Measurements from ENCODE around the gene ANKRD52. TPM values are rescaled to one million over a fixed set of nuclear protein-coding genes. Genes with fewer than 3 reads are reported as not detected.

The ANKRD52 gene
- total RNA-seq, 1 donor from 2014 or later, result 9.1 TPM

DNA sequence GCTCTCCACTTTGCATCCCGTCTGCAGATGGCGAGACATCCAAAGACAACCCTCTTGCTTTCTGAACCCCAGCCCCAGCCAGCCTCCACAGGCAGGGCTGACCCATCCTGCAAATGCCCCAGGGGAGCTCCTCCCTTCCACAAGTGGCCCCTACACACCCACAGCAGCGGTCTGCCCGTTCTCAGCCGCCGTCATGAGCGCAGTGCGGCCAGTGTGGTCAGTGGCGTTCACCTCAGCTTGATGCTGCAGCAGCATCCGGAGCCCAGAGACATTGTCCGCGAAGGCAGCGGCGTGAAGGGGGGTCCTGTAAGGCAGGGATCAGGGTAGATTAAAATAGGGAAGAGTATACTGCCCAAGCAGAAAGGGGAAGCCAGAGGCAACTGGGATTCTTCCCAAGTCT lies 13.7 kb downstream of the ANKRD52 start:
- peaks cover 3% of the 10 kb centered on the region for H3K36me3 ChIP-seq
- H3K9ac ChIP-seq, result no peak overlapping the region
- Mint-ChIP-seq H3K9me3 (no peaks in the 10 kb centered on the region), H3K4me3 (peak overlapping the region; percentile 27), H3K27ac (no peak overlapping the region), H3K36me3 (peaks cover 40% of the 10 kb centered on the region), H3K4me1 (peaks cover 8% of the 10 kb centered on the region), H3K27me3 (ENCODE audit: insufficient read depth, low read depth) (peaks cover 2% of the 10 kb centered on the region)
- H3K79me2 ChIP-seq (ENCODE audit: low read depth), result no peaks in the 10 kb centered on the region
- no peaks in the 10 kb centered on the region for H3K9me3 ChIP-seq (ENCODE audit: low read depth)
- no peak overlapping the region for H3K4me2 ChIP-seq
- no peaks in the 10 kb centered on the region for H3K4me1 ChIP-seq
- TF ChIP-seq, protein P1, sequence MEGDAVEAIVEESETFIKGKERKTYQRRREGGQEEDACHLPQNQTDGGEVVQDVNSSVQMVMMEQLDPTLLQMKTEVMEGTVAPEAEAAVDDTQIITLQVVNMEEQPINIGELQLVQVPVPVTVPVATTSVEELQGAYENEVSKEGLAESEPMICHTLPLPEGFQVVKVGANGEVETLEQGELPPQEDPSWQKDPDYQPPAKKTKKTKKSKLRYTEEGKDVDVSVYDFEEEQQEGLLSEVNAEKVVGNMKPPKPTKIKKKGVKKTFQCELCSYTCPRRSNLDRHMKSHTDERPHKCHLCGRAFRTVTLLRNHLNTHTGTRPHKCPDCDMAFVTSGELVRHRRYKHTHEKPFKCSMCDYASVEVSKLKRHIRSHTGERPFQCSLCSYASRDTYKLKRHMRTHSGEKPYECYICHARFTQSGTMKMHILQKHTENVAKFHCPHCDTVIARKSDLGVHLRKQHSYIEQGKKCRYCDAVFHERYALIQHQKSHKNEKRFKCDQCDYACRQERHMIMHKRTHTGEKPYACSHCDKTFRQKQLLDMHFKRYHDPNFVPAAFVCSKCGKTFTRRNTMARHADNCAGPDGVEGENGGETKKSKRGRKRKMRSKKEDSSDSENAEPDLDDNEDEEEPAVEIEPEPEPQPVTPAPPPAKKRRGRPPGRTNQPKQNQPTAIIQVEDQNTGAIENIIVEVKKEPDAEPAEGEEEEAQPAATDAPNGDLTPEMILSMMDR (IDR thresholded peaks at IDR 0.05), result no peak
- TF ChIP-seq EZH2 (IDR thresholded peaks at IDR 0.05), result no peak
- TF ChIP-seq EZH2phosphoT487 (IDR thresholded peaks at IDR 0.05), result no peak
- no peak overlapping the region for H3K4me3 ChIP-seq
- H3K27me3 ChIP-seq, result no peaks in the 10 kb centered on the region
- H3F3A ChIP-seq (ENCODE audit: low read depth), result no peaks in the 10 kb centered on the region
- H2AFZ ChIP-seq (replicated peaks), result no peak overlapping the region
- no peak overlapping the region for H3K27ac ChIP-seq
- H4K20me1 ChIP-seq (ENCODE audit: low read depth), result no peaks in the 10 kb centered on the region
- no peak for DNase-seq (ENCODE audit: low spot score)

GRCh38 chr12:56243731-56244181 lies 14.4 kb downstream of the ANKRD52 start:
- no peak for DNase-seq (ENCODE audit: low spot score)
- Histone ChIP-seq H3K36me3 (peaks cover 3% of the 10 kb centered on the region), H3K27me3 (no peaks in the 10 kb centered on the region), H4K20me1 (ENCODE audit: low read depth) (peaks cover 6% of the 10 kb centered on the region), H3K9ac (no peak overlapping the region), H3K4me3 (no peak overlapping the region), H3K4me1 (no peaks in the 10 kb centered on the region), H3F3A (ENCODE audit: low read depth) (no peaks in the 10 kb centered on the region), H2AFZ (replicated peaks) (no peak overlapping the region), H3K4me2 (no peak overlapping the region), H3K27ac (no peak overlapping the region), H3K9me3 (ENCODE audit: low read depth) (no peaks in the 10 kb centered on the region), H3K79me2 (ENCODE audit: low read depth) (no peaks in the 10 kb centered on the region)
- Mint-ChIP-seq H3K4me3 (no peak overlapping the region), H3K27ac (no peak overlapping the region), H3K9me3 (no peaks in the 10 kb centered on the region), H3K27me3 (ENCODE audit: insufficient read depth, low read depth) (peaks cover 2% of the 10 kb centered on the region), H3K36me3 (peaks cover 37% of the 10 kb centered on the region), H3K4me1 (peaks cover 8% of the 10 kb centered on the region)
- TF ChIP-seq EZH2phosphoT487 (IDR thresholded peaks at IDR 0.05), result no peak
- TF ChIP-seq, protein P1 (IDR thresholded peaks at IDR 0.05), result no peak

GRCh38 chr12:56242986-56243385 lies 15.2 kb downstream of the ANKRD52 start:
- Histone ChIP-seq H3K79me2 (ENCODE audit: low read depth) (no peaks in the 10 kb centered on the region), H3K9me3 (ENCODE audit: low read depth) (no peaks in the 10 kb centered on the region), H3F3A (ENCODE audit: low read depth) (no peaks in the 10 kb centered on the region), H3K27ac (no peak overlapping the region), H2AFZ (replicated peaks) (no peak overlapping the region), H3K4me2 (no peak overlapping the region), H3K9ac (no peak overlapping the region), H3K4me1 (no peaks in the 10 kb centered on the region), H3K36me3 (peaks cover 3% of the 10 kb centered on the region), H4K20me1 (ENCODE audit: low read depth) (peaks cover 8% of the 10 kb centered on the region), H3K27me3 (no peaks in the 10 kb centered on the region), H3K4me3 (no peak overlapping the region)
- no peak overlapping the region for H3K27ac Mint-ChIP-seq
- peaks cover 2% of the 10 kb centered on the region for H3K27me3 Mint-ChIP-seq (ENCODE audit: insufficient read depth, low read depth)
- no peak for DNase-seq (ENCODE audit: low spot score)
- no peak for TF ChIP-seq EZH2phosphoT487 (IDR thresholded peaks at IDR 0.05)
- no peak overlapping the region for H3K4me3 Mint-ChIP-seq
- peaks cover 37% of the 10 kb centered on the region for H3K36me3 Mint-ChIP-seq
- H3K4me1 Mint-ChIP-seq, result peaks cover 8% of the 10 kb centered on the region
- H3K9me3 Mint-ChIP-seq, result no peaks in the 10 kb centered on the region

- H3K9me3 Mint-ChIP-seq, result no peaks in the 10 kb centered on the region
- peaks cover 8% of the 10 kb centered on the region for H4K20me1 ChIP-seq (ENCODE audit: low read depth)
- H3K4me3 Mint-ChIP-seq, result peak overlapping the region; percentile 21
- no peaks in the 10 kb centered on the region for H3F3A ChIP-seq (ENCODE audit: low read depth)
- peaks cover 3% of the 10 kb centered on the region for H3K36me3 ChIP-seq
- no peak overlapping the region for H3K9ac ChIP-seq
- H3K27me3 Mint-ChIP-seq (ENCODE audit: insufficient read depth, low read depth), result peaks cover 2% of the 10 kb centered on the region
- peaks cover 8% of the 10 kb centered on the region for H3K4me1 Mint-ChIP-seq
- no peak overlapping the region for H2AFZ ChIP-seq (replicated peaks)
- TF ChIP-seq, protein P1 (IDR thresholded peaks at IDR 0.05), result no peak
- TF ChIP-seq EZH2 (IDR thresholded peaks at IDR 0.05) (no peak), EZH2phosphoT487 (IDR thresholded peaks at IDR 0.05) (no peak)
- H3K27me3 ChIP-seq, result no peaks in the 10 kb centered on the region
- no peak overlapping the region for H3K4me3 ChIP-seq
- H3K4me2 ChIP-seq, result no peak overlapping the region
- H3K4me1 ChIP-seq, result no peaks in the 10 kb centered on the region
- no peak for DNase-seq (ENCODE audit: low spot score)
- no peak overlapping the region for H3K27ac Mint-ChIP-seq
- H3K9me3 ChIP-seq (ENCODE audit: low read depth), result no peaks in the 10 kb centered on the region
- H3K36me3 Mint-ChIP-seq, result peaks cover 32% of the 10 kb centered on the region
- no peaks in the 10 kb centered on the region for H3K79me2 ChIP-seq (ENCODE audit: low read depth)
- H3K27ac ChIP-seq, result no peak overlapping the region
Observed at GRCh38 chr12:56241424-56242303, 16.5 kb downstream of the ANKRD52 start.

All from neural progenitor cell (in vitro differentiated cells).